HG03575 (cell line): Measurements from ENCODE around the gene KRTAP10-7.
"Not testable (repeated sequence)": the region's sequence is repeated elsewhere in the genome, so short reads cannot be mapped to it uniquely, and the experiment has no call there.

Experiments used
- ATAC-seq: cut with Tn5 transposase; IDR thresholded peaks from one replicate; pipeline ENCODE4 v1.9.1; 2021; ENCODE audit not compliant: unreplicated experiment, insufficient number of reproducible peaks, low FRiP score; ENCODE audit errors: extremely low read depth

The KRTAP10-7 gene

GRCh38 chr21:44602463-44602850 is 2.1 kb downstream of the KRTAP10-7 start:
- no peak for ATAC-seq

DNA sequence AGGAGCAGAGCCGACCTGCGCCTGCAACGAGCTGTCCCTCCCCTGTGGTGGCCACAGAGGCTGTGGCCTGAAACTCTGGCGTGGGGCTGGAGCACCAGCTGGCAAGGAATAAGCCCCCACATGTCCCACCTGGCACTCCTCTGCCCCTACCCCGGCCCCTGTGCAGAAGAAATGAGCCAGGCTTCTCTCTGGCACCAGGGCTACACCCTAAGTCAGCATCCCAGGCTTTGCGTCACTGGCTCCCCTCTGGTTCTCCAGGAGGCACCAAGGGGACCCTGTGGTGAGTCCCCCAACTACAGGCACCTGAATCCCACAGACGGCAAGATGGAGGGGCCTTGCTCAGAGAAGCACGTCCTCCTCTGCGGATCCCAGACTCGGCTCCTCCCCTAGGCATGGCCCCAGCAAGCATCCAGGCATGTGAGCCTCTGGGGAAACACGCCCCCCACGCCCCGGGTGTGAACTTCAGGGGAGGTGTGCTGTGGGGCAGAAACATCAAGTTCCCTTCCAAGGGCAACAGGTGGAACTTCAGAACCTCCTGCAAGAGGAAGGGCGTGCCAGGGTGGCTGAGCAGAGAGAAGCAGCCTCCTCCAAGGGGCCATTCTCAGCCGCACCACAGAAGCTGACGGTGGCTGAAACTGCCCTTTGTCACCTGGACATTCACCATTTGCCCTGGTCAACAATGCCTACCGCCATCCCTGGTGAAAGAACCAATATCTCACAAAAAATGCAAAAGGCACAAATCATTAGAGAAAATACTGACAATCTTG is 2.9 kb downstream of the KRTAP10-7 start:
- no peak for ATAC-seq

DNA sequence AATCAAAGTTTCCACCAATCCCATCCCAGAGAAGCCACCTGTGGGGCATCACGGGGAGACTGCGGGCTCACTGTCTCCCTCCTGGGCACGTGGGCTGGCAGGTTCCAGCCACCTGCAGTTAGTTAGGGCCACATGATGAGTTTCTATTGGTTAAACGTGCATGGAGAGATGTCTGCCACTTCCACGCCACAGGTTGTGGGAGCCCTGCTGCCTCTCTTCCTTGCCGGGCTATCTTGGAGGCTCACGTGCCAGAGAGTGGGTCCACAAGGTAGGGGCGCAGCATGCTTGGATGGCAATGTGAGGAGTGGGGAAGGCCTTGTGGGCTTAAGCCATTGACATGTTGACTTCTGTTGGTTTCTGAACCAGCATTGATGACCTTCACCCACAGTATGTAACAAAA is 3.5 kb downstream of the KRTAP10-7 start:
- ATAC-seq: no peak

- no peak for ATAC-seq
Observed at GRCh38 chr21:44606495-44606894, 6.1 kb downstream of the KRTAP10-7 start.

GRCh38 chr21:44609193-44609592 is 8.8 kb downstream of the KRTAP10-7 start:
- ATAC-seq: no peak

DNA sequence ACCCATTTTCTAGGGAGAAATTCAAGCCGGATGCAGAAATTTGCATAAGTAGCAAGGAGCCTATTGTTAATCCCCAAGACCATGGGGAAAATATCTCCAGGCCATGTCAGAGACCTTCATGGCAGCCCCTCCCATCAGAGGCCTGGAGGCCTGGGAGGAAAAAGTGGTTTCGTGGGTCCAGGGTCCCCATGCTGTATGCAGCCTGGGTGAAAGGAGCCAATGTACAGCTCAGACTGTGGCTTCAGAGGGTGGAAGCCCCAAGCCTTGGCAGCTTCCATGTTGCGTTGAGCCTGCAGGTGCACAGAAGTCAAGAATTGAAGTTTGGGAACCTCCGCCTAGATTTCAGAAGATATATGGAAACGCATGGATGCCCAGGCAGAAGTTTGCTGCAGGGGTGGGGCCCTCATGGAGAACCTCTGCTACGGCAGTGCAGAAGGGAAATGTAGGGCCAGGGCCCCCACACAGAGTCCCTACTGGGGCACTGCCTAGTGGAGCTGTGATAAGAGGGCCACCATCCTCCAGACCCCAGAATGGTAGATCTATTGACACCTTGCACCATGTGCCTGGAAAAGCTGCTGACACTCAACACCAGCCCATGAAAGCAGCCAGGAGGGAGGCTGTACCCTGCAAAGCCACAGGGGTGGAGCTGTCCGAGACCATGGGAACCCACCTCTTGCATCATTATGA is 9.9 kb downstream of the KRTAP10-7 start:
- not testable (repeated sequence) for ATAC-seq

DNA sequence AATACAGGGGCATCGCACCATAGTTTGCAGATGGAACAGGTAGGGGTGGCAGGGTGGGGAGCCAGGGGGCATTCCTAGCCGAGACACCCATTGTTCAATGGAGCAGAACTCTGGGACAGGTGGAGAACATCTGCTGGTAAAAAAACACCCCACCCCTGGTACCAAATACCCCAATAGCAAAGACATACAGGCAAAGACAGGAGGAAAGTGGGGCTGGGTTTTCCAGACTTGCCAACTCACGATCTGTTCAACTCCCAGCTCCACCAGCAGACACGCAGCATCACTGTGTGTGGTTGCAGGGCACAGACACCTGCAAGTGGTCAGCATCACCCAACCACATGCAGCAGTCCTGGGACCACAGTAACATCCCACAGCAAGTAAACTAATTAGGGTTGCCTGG is 11.2 kb downstream of the KRTAP10-7 start:
- ATAC-seq: no peak

GRCh38 chr21:44612029-44612486 is 11.7 kb downstream of the KRTAP10-7 start, which contains the start of gene KRTAP10-8:
KRTAP10-8 (plus strand) TSS chr21:44612079; CDS start chr21:44612101, 22 bp downstream.
- ATAC-seq: no peak

DNA sequence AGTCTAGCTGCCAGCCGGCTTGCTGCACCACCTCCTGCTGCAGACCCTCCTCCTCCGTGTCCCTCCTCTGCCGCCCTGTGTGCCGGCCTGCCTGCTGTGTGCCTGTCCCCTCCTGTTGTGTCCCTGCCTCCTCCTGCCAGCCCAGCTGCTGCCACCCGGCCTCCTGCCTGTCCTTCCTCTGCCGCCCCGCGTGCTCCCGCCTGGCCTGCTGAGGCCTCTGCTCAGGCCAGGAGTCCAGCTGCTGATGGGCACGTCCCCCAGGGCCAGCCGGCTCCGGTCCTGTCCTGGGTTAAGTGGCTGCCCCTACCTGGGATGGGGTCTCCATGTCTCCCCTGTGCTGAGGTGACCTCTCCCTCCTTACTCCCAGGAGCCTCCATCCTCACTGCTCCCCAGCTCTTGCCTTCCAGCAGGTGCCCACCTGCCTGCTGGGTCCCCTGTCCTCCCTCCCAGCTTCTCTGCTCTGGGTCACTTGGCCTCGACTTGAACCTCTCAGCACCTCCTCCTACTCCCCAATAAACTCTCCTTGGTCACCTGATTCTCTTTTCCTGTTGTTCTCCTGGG is 12.4 kb downstream of the KRTAP10-7 start:
- ATAC-seq: no peak

- ATAC-seq: no peak
Observed at GRCh38 chr21:44613386-44614155, 13.2 kb downstream of the KRTAP10-7 start.

- ATAC-seq: no peak
Observed at GRCh38 chr21:44614161-44614631, 13.8 kb downstream of the KRTAP10-7 start.

DNA sequence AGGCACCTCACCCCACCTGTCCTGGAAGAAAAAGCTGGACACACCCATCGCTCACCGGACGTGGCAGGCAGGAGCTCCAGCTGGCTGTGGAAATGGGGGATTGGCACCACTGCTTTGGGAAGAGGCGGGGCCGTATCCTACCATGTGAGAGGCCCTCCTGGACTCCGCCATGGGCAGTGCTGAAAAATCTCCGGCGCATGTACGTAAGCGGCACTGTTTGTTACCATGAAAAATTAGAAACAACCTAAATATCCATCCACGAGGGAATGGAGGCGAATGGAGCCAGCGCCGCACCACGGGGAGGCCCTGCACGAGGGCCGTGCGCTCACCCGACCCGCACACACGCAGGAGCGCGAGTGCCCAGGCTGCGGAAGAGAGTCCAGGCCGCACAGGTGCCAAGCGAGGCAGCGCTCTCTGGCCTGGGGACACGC is 14.6 kb downstream of the KRTAP10-7 start:
- ATAC-seq: no peak

DNA sequence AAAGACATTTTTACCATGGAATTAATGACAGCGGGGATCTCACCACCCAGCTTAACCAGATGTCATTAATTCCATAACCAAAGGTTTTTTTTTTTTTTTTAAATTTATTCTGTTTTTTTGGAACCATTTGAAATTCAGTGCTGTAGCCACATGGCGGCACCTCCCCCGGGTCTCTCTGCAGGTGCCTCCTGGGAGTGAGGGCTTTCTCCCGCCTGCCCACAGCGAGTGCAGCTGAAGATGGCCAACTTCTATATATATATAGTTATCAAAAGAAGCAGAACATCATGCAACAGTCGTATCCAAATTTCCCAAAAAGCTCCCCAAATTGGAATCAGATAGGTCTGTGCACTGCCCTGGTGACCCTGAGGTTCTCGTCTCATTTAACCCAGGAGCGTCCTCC is 15.1 kb downstream of the KRTAP10-7 start:
- no peak for ATAC-seq

- no peak for ATAC-seq
Observed at GRCh38 chr21:44615911-44616590, 15.7 kb downstream of the KRTAP10-7 start.

DNA sequence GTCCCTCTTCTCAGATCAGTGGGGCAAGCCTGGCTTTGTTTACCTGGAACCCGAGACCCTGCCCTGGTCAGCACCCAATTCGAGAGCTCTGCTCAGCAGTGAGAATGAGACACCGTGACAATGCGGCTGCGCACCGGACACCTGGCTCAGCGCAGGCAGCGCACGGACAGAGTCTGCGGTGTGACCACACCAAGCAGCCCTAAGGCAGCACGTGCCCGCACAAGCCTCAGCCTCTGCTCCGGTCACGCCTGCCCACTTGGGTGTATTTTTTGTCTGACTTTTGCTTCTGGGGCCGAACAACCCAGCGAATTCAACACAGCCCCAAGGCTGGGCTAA is 16.2 kb downstream of the KRTAP10-7 start:
- ATAC-seq: no peak

- no peak for ATAC-seq
Observed at GRCh38 chr21:44617071-44617501, 16.7 kb downstream of the KRTAP10-7 start.

DNA sequence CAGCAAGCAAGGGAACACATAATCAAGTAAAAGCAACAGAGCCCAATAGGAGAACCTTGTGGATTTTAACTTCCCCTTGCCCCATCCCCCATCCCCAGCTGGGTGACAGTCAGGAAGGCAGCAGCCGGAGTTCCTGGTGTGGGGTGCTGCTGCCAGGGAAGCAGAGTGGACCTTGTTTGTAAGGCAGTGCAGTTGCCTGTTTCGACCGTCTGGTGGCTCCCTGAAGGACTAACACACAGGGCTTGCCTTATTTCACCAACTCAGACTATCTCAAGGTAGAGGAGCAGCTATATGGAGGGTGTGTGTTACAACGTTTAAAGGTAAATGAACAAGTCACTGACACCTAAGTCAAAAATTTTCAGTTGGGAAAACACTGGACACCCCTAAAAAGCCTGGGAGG is 18.1 kb downstream of the KRTAP10-7 start:
- no peak for ATAC-seq

DNA sequence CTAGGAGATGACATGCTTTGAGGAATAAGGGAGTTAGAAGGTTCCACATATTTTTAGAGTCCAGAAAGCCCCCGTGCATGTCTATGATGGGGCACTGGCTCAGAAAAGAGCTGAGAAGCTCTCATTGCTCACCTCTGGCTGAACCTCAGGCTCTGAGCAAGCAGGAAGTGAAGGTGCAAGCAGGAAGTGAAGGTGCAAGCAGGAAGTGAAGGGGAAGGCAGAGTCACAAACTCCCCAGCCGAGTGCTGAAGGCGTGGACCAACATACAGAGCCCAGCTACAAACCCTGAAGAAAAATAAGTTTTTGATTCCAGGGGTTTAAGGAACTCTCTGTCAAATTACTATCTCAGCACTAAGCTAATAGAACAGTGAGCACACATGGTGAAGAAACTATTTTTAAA is 18.5 kb downstream of the KRTAP10-7 start:
- ATAC-seq: no peak

- ATAC-seq: no peak
Observed at GRCh38 chr21:44619886-44620285, 19.5 kb downstream of the KRTAP10-7 start.
